Pancreas (tissue), 10 donors: Measurements from ENCODE around the gene MARF1. TPM values are rescaled to one million over a fixed set of nuclear protein-coding genes. Genes with fewer than 3 reads are reported as not detected.
"Not testable (repeated sequence)": the region's sequence is repeated elsewhere in the genome, so short reads cannot be mapped to it uniquely, and the experiment has no call there.

Experiments used
- ATAC-seq, 4 donors: fragments of 200-7000 bp; cut with Tn5 transposase; one replicate each; pipeline versions ENCODE4 v1.8.0 to v1.9.1; 2020; ENCODE audit warnings: mild to moderate bottlenecking in 4 of 4, moderate library complexity in 4 of 4
- DNase-seq, 6 donors: peaks; one replicate each; pipeline ENCODE4 v3.0.0-alpha.2; 2020
- FAIRE-seq: peaks from 2 replicates; lab custom pipeline; 2012; peaks lifted over from hg19 to GRCh38; lab: Jason Lieb, UNC
- H3K27ac ChIP-seq, 4 donors: fragments of 200-600 bp; sonication (generic); 1 replicate in 3 of 4; 2 replicates in 1 of 4; pipeline versions ENCODE4 v1.5.0 to v1.8.0; 2020
- H3K27me3 ChIP-seq, 4 donors: fragments of 200-600 bp; one replicate each; pipeline ENCODE4 v1.8.0; 2021
- H3K36me3 ChIP-seq, 3 donors: fragments of 200-600 bp; sonication (generic) in 1 of 3; one replicate each; pipeline versions ENCODE4 v1.5.0 to v1.8.0; 2020 to 2021
- H3K4me1 ChIP-seq, 3 donors: fragments of 200-600 bp; one replicate each; pipeline ENCODE4 v1.8.0; 2021
- H3K4me3 ChIP-seq, 4 donors: fragments of 200-600 bp; sonication (generic) in 2 of 4; one replicate each; pipeline versions ENCODE4 v1.5.0 to v1.8.0; 2020 to 2021
- H3K9me3 ChIP-seq, 4 donors: fragments of 200-600 bp; one replicate each; pipeline ENCODE4 v1.8.0; 2021
- WGBS, 2 donors: extraction: QIAGEN DNeasy Blood & Tissue Kit; methylation state at CpG; one replicate each; pipeline ENCODE4 v1.1.7; 2013; 5-methylcytosine and 5-hydroxymethylcytosine counted together
- intact Hi-C, 3 donors: fragments of 100-400 bp; cut with DNase I; formaldehyde crosslinking; loops; one replicate each; pipeline versions ENCODE4 v1.11.1 to v1.14.2; 2022
- polyA plus RNA-seq, 2 donors: library from polyadenylated mRNA; stranded (reverse); fragments of 200-250 nt; gene quantifications; one replicate each; pipeline ENCODE4 v1.2.3, GENCODE V29; 2013
- total RNA-seq, 6 donors: library from RNA; stranded (reverse); fragmentation: NEBNext Ultra II Directional in 4 of 6; extraction: Animal tissue kit (Norgen Biotek cat#: 25700) in 4 of 6; gene quantifications; one replicate each; pipeline versions ENCODE4 v1.2.1 to v1.2.4, GENCODE V29; 2021 to 2023
- TF ChIP-seq, protein P1 (sequence below), 4 donors: fragments of 200-600 bp; sonication (generic) in 3 of 4; IDR thresholded peaks; one replicate each; pipeline versions ENCODE4 v1.5.0 to v1.8.0; 2021; ENCODE audit warnings: antibody characterized with exemption in 4 of 4
- donor health status: healthy with polysubstance abuse.
- donor health status: DM: no; HTN: no; CAD: no; lungs with moderate emphysema.
- donor health status: DM: no; HTN: no; CAD: no.
- donor health status: control.
- donor health status: control.
- donor health status: Bipolar disorder and iron deficiency.
- donor health status: DM: yes; HTN: yes; CAD: no.
- donor health status: DM: no; HTN: no; CAD: no.
- donor health status: DM: no; HTN: no; CAD: no.
- donor health status: DM: yes; HTN: yes; CAD: no.

MARF1 gene
- total and polyA plus RNA-seq, 8 donors, result 17.3 to 65.3 (median 41.3) TPM

DNA sequence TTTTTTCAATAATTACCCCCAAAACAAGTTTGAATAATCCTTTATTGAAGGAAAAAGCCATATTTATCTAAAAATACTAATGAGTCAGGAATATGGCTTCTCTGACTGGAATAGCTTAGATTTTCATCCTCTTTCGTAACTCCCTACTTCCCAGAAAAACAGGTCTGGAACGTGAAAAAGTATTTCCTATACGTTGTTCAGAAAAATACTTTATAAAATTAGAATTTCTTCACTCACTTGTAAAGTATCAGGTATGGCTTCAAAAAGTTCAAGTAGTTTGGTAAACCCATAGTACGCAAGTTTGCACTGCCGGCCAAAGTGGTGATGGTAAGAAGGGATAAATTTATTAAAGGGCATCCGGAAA lies 33.7 kb downstream of the MARF1 start:
- TF ChIP-seq, protein P1, sequence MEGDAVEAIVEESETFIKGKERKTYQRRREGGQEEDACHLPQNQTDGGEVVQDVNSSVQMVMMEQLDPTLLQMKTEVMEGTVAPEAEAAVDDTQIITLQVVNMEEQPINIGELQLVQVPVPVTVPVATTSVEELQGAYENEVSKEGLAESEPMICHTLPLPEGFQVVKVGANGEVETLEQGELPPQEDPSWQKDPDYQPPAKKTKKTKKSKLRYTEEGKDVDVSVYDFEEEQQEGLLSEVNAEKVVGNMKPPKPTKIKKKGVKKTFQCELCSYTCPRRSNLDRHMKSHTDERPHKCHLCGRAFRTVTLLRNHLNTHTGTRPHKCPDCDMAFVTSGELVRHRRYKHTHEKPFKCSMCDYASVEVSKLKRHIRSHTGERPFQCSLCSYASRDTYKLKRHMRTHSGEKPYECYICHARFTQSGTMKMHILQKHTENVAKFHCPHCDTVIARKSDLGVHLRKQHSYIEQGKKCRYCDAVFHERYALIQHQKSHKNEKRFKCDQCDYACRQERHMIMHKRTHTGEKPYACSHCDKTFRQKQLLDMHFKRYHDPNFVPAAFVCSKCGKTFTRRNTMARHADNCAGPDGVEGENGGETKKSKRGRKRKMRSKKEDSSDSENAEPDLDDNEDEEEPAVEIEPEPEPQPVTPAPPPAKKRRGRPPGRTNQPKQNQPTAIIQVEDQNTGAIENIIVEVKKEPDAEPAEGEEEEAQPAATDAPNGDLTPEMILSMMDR (IDR thresholded peaks at IDR 0.05), result no peak
- Histone ChIP-seq H3K9me3 (no peaks in the 10 kb centered on the region), H3K4me3 (no peak overlapping the region), H3K4me1 (peaks cover 0 to 9% (median 0%) of the 10 kb centered on the region in 3 donors), H3K27me3 (no peaks in the 10 kb centered on the region), H3K27ac (no peak overlapping the region), H3K36me3 (peaks cover 0 to 58% (median 20%) of the 10 kb centered on the region in 3 donors)
- intact Hi-C loops, result no loop called here
- DNase-seq (no peak), FAIRE-seq (no peak), ATAC-seq (no peak)
- WGBS, 2 donors, result 93 to 98% methylated on average over 6 of the region's 6 CpGs

DNA sequence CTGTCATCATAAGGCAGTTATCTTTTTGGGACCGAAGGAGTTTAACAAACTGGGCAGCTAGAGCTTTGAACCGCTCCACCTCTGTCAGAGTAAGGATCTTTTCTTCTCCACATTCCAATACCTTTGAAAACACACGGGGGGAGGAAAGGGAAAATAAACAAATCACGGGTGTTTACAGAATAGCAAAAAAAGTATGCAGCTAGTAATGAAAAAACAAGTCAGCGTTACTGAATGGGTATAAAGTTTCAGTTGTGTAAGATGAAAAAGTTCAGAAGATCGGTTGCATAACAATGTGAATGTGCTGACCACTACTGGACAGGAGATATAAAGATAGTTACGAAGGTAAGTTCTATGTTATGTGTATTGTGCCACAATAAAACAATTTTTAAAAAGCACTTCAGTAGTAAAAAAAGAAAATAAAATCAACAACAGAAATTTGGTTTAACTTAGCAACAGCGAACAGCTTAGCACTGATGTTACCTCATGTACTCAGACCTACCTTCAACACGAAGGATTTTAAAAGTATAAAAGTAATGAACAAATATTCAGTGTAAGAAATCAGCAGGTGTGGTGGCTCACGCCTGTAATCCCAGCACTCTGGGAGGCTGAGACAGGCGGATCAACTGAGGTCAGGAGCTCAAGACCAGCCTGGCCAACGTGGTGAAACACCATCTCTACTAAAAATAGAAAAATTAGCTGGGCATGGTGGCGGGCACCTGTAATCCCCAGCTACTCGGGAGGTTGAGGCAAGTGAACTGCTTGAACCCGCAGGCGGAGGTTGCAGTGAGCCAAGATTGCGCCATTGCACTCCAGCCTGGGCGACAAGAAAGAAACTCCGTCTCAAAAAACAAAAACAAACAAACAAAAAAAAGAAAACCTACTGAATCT lies 34.3 kb downstream of the MARF1 start:
- Histone ChIP-seq H3K27ac (no peak overlapping the region), H3K27me3 (no peaks in the 10 kb centered on the region), H3K9me3 (no peaks in the 10 kb centered on the region), H3K4me1 (peaks cover 0 to 9% (median 0%) of the 10 kb centered on the region in 3 donors), H3K4me3 (no peak overlapping the region), H3K36me3 (peaks cover 0 to 61% (median 23%) of the 10 kb centered on the region in 3 donors)
- TF ChIP-seq, protein P1 (IDR thresholded peaks at IDR 0.05), result no peak
- ATAC-seq (no peak), FAIRE-seq (no peak), DNase-seq (no peak)
- 87 to 90% methylated on average over 19 of the region's 19 CpGs for WGBS, 2 donors
- intact Hi-C loops, result no loop called here

DNA sequence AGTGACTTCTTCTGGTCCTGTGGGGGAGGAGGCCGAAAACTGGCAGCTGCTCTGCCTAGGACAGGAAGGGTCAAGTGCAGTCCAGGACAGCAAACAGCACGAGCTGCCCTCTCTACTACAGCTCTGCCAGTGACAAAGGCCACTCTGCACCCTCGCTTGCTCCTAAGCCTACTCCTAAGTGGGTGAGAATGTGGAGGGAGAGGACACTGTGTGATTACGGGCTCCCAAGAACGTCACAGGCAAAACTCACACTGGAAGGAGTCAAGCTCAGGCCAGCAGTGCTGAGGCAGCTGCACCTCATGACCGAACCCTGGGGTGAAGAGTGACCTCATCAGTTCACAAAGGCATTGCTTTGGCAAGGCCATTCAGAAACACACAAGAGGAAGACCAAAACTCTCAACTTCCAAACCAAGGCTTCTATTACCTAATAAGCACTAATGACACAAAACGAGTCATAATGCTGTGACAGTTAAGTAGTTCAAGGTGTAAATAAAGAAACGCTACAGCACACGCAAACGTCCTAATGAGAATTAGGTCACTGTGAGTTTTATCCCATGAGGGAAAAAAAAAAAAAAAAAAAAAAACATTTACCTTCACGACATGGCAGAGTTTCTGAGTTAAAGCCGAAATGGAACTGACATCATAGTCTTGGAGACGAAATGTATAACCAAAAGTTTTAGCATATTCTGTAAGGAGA lies 35.1 kb downstream of the MARF1 start:
- ATAC-seq (peak in 3 of 4 donors; percentile 36 to 64 (median 48)), FAIRE-seq (no peak), DNase-seq (no peak)
- Histone ChIP-seq H3K27ac (no peak overlapping the region), H3K27me3 (no peaks in the 10 kb centered on the region), H3K4me3 (no peak overlapping the region), H3K4me1 (peaks cover 0 to 9% (median 0%) of the 10 kb centered on the region in 3 donors), H3K36me3 (peaks cover 0 to 66% (median 29%) of the 10 kb centered on the region in 3 donors), H3K9me3 (no peaks in the 10 kb centered on the region)
- WGBS, 2 donors, result 85 to 88% methylated on average over 13 of the region's 13 CpGs
- TF ChIP-seq, protein P1 (IDR thresholded peaks at IDR 0.05), result no peak
- intact Hi-C loops, result no loop called here

- H3K4me3 ChIP-seq, intact Hi-C loops, ATAC-seq, H3K4me1 ChIP-seq, FAIRE-seq, DNase-seq, H3K27me3 ChIP-seq, H3K9me3 ChIP-seq, H3K27ac ChIP-seq: not testable (repeated sequence)
- peaks cover 0 to 61% (median 30%) of the 10 kb centered on the region in 3 donors for H3K36me3 ChIP-seq
- WGBS, 2 donors, result 89 to 93% methylated on average over 12 of the region's 12 CpGs
Observed at GRCh38 chr16:15607221-15607699, 35.7 kb downstream of the MARF1 start.

DNA sequence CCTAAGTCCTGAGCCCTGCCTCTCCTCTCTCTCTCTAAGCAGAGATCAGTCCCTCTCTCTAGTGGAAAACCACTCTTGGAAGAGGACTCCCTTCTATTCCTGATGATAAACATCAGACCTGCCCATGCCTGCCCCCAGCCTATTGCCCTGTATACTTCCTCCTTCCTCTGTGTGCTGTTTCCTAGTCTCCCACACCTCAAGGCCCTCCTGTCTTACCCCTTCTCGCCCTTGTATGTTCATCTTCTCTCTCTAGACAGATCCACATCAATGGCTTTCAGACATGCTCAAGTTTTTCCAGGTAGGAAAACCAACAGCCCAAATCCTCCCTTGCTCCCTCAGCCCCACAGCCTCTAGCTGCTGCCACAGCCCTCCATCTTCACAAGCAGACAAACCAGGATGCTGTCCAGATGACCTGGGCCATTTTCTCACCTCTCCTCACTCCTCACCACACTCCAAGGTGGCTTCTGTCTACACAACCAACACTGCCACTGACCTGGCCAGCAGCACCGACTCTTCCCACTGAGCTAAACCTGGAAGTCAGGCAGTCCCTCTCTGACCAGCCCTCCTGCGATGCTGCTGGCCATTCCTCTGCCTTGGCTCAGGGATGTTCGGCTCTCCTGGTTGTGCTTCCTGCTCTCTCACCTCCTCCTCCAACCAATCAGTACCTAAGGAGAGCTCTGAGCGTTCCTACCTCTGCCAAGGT lies 36.3 kb downstream of the MARF1 start:
- Histone ChIP-seq H3K27ac (no peak overlapping the region), H3K36me3 (peaks cover 0 to 60% (median 32%) of the 10 kb centered on the region in 3 donors), H3K27me3 (no peaks in the 10 kb centered on the region), H3K4me1 (peaks cover 0 to 9% (median 0%) of the 10 kb centered on the region in 3 donors), H3K9me3 (no peaks in the 10 kb centered on the region), H3K4me3 (no peak overlapping the region)
- FAIRE-seq (no peak), DNase-seq (no peak), ATAC-seq (peak in 1 of 4 donors; percentile 14)
- 94 to 98% methylated on average over 5 of the region's 5 CpGs for WGBS, 2 donors
- TF ChIP-seq, protein P1 (IDR thresholded peaks at IDR 0.05), result no peak
- intact Hi-C loops, result no loop called here
